ENCODE measurements around the gene BCL3. TPM values are rescaled to one million over a fixed set of nuclear protein-coding genes. Genes with fewer than 3 reads are reported as not detected.
A peak's percentile ranks its signal among the peaks of the same experiment; 100 is the strongest.

BCL3 gene
- total and polyA plus RNA-seq, 2 of the 13 experiments (the other 11 are each of a cell fraction or from before 2014, with no cell fraction given) = 2.3 to 4.0 TPM

GRCh38 chr19:44807652-44808462, 59.3 kb downstream of the BCL3 start (continued):
- TF ChIP-seq ZNF280B (CRISPR knock-in tag; IDR thresholded peaks at IDR 0.05; ENCODE audit: borderline replicate concordance) (no peak), ZNF609 (CRISPR knock-in tag; IDR thresholded peaks at IDR 0.05; ENCODE audit: borderline replicate concordance) (no peak), ZNF207 (IDR thresholded peaks at IDR 0.05; ENCODE audit: borderline replicate concordance) (no peak), PITX1 (CRISPR knock-in tag; IDR thresholded peaks at IDR 0.05) (no peak; the same call in 1 of the 2 replicates), ZNF775 (CRISPR knock-in tag; IDR thresholded peaks at IDR 0.05; ENCODE audit: borderline replicate concordance) (no peak), ZNF510 (CRISPR knock-in tag; IDR thresholded peaks at IDR 0.05; ENCODE audit: low read depth) (no peak), BCLAF1 (IDR thresholded peaks at IDR 0.05) (no peak), PRMT3 (CRISPR knock-in tag; IDR thresholded peaks at IDR 0.05; ENCODE audit: borderline replicate concordance, low read depth) (no peak), ETV6 (CRISPR knock-in tag; conservative IDR thresholded peaks at IDR 0.05) (no peak), ZNF710 (CRISPR knock-in tag; IDR thresholded peaks at IDR 0.05; ENCODE audit: borderline replicate concordance) (0 out of 2 replicates have a peak, but pooled peaks have one; percentile 52)
